HepG2 (cell line): Measurements from ENCODE around the gene NBEA. TPM values are rescaled to one million over a fixed set of nuclear protein-coding genes. Genes with fewer than 3 reads are reported as not detected.

Experiments used
- ATAC-seq: fragments of 200-7000 bp; cut with Tn5 transposase; 3 replicates; pipeline ENCODE4 v1.9.1; 2020; ENCODE audit warnings: mild to moderate bottlenecking, moderate library complexity
- BruUV-seq: library from RNA; stranded (reverse); fragments of 400-500 nt; replicated peaks from 2 replicates; lab custom pipeline; 2021; lab: Mats Ljungman, UMichigan
- CTCF ChIA-PET: fragments of 300-600 bp; formaldehyde crosslinking; extraction: SDS; loops from one replicate; lab custom pipeline; 2021; ENCODE audit warnings: low total read pairs, inconsistent platforms, low intra/inter-chr PET ratio; lab: Yijun Ruan, JAX
- POLR2A ChIA-PET: fragments of 350-600 bp; sonication (Branson Sonifier 250); formaldehyde crosslinking; loops from one replicate; lab custom pipeline; 2020; ENCODE audit warnings: antibody characterized with exemption, inconsistent platforms; lab: Yijun Ruan, JAX
- DNase-seq: peaks from one replicate; pipeline ENCODE4 v3.0.0-alpha.2; 2015; ENCODE audit warnings: low spot score
- FAIRE-seq: peaks from 3 replicates; lab custom pipeline; 2011; peaks lifted over from hg19 to GRCh38; lab: Jason Lieb, UNC
- H2AFZ ChIP-seq: one replicate; pipeline ENCODE4 v1.6.1; 2011; ENCODE audit warnings: low read length, inconsistent platforms
- H3K27ac ChIP-seq: fragments of 300-600 bp; 3 replicates; pipeline ENCODE4 v1.8.0; 2011; ENCODE audit warnings: mixed run types, mild to moderate bottlenecking, mixed read lengths, low read length, inconsistent platforms; ENCODE audit not compliant: insufficient read depth; ENCODE audit errors: extremely low read length
- H3K27me3 ChIP-seq, 2 experiments: fragments of 200-600 bp in 1 of 2; 2 replicates in 1 of 2; 3 replicates in 1 of 2; pipeline versions ENCODE4 v1.6.0 to v1.8.0; 2011; ENCODE audit warnings: low read length in 2 of 2, mild to moderate bottlenecking in 2 of 2, moderate library complexity in 2 of 2, inconsistent platforms in 1 of 2; ENCODE audit not compliant: insufficient read depth in 2 of 2, control insufficient read depth in 1 of 2
- H3K36me3 ChIP-seq, 2 experiments: fragments of 200-600 bp in 1 of 2; replicated peaks in 1 of 2; 2 replicates in 1 of 2; 3 replicates in 1 of 2; pipeline versions ENCODE4 v1.5.1 to v1.8.0; 2011; ENCODE audit warnings: low read length in 2 of 2, inconsistent platforms in 1 of 2; ENCODE audit not compliant: insufficient read depth in 2 of 2, control insufficient read depth in 1 of 2
- H3K4me1 ChIP-seq: 2 replicates; pipeline ENCODE4 v1.5.1; 2012; ENCODE audit warnings: low read length, inconsistent platforms; ENCODE audit not compliant: insufficient read depth
- H3K4me2 ChIP-seq: 2 replicates; pipeline ENCODE4 v1.6.0; 2011; ENCODE audit warnings: low read depth, low read length, inconsistent platforms
- H3K4me3 ChIP-seq, 3 experiments: fragments of 200-600 bp in 1 of 3; sonication (generic), shearing (Covaris generic) in 1 of 3; replicated peaks in 1 of 3; 2 replicates each; pipeline ENCODE4 v1.5.1; 2011 to 2016; ENCODE audit warnings: low read length in 3 of 3, inconsistent platforms in 2 of 3, low read depth in 2 of 3, mild to moderate bottlenecking in 2 of 3, control low read depth in 1 of 3, mixed read lengths in 1 of 3; ENCODE audit not compliant: insufficient read depth in 1 of 3
- H3K79me2 ChIP-seq: one replicate; pipeline ENCODE4 v1.6.1; 2011; ENCODE audit warnings: low read length, inconsistent platforms; ENCODE audit not compliant: insufficient read depth
- H3K9ac ChIP-seq: 2 replicates; pipeline ENCODE4 v1.6.0; 2011; ENCODE audit warnings: mild to moderate bottlenecking, low read depth, low read length, inconsistent platforms; ENCODE audit not compliant: insufficient read depth
- H3K9me3 ChIP-seq: 2 replicates; pipeline ENCODE4 v1.5.1; 2012; ENCODE audit warnings: mild to moderate bottlenecking, low read length
- H4K20me1 ChIP-seq: 2 replicates; pipeline ENCODE4 v1.6.0; 2011; ENCODE audit warnings: inconsistent platforms, mild to moderate bottlenecking, low read length, moderate library complexity; ENCODE audit not compliant: insufficient read depth
- E2F2 ChIP-seq: sonication (generic); formaldehyde crosslinking; IDR thresholded peaks from 2 replicates; pipeline ENCODE4 v1.4.0; 2020; ENCODE audit warnings: missing genetic modification reagents, borderline replicate concordance
- GMEB2 ChIP-seq: IDR thresholded peaks from 2 replicates; pipeline ENCODE4 v1.6.1; 2016; ENCODE audit warnings: missing biosample characterization, missing genetic modification reagents, low read depth
- HIVEP1 ChIP-seq: sonication (generic); formaldehyde crosslinking; IDR thresholded peaks from 2 replicates; pipeline ENCODE4 v1.4.0; 2020; ENCODE audit warnings: mild to moderate bottlenecking, missing genetic modification reagents
- HNRNPH1 ChIP-seq: fragments of 200-400 bp; formaldehyde crosslinking; optimal IDR thresholded peaks from 2 replicates; pipeline ENCODE3; 2017; ENCODE audit warnings: mild to moderate bottlenecking, low read depth, low read length
- HNRNPL ChIP-seq: fragments of 200-400 bp; formaldehyde crosslinking; IDR thresholded peaks from 2 replicates; pipeline ENCODE4 v1.6.1; 2017; ENCODE audit warnings: mild to moderate bottlenecking, low read depth, low read length
- NR2C2 ChIP-seq: sonication (generic); formaldehyde crosslinking; IDR thresholded peaks from 2 replicates; pipeline ENCODE4 v1.4.0; 2020; ENCODE audit warnings: missing genetic modification reagents, mild to moderate bottlenecking, moderate library complexity, borderline replicate concordance
- TCF7L2 ChIP-seq: IDR thresholded peaks from 2 replicates; pipeline ENCODE4 v1.6.1; 2011; ENCODE audit warnings: mild to moderate bottlenecking, low read depth, low read length, moderate library complexity
- ZBTB7B ChIP-seq: sonication (generic); formaldehyde crosslinking; IDR thresholded peaks from 2 replicates; pipeline ENCODE4 v1.4.0; 2020; ENCODE audit warnings: missing genetic modification reagents
- ZKSCAN1 ChIP-seq: fragments of 150-350 bp; IDR thresholded peaks from 2 replicates; pipeline ENCODE4 v1.6.1; 2014; ENCODE audit warnings: low read length
- ZNF20 ChIP-seq: sonication (generic); formaldehyde crosslinking; IDR thresholded peaks from 2 replicates; pipeline ENCODE4 v1.4.0; 2020; ENCODE audit warnings: mild to moderate bottlenecking, moderate library complexity, missing genetic modification reagents
- ZNF543 ChIP-seq: sonication (generic); formaldehyde crosslinking; IDR thresholded peaks from 2 replicates; pipeline ENCODE4 v1.4.0; 2020; ENCODE audit warnings: mild to moderate bottlenecking, missing genetic modification reagents
- WGBS: methylation state at CpG from one replicate; pipeline ENCODE4 v1.1.6; 2017; ENCODE audit warnings: low lambda C conversion rate; 5-methylcytosine and 5-hydroxymethylcytosine counted together
- in situ Hi-C: cut with HindIII; loops from 2 replicates; pipeline ENCODE4 v1.10.0; 2017; ENCODE audit warnings: low pct_unique_long_range_greater_than_20kb; ENCODE audit not compliant: extremely low pct_ligation_motif_present
- intact Hi-C: fragments of 100-400 bp; cut with micrococcal nuclease; formaldehyde crosslinking; loops from one replicate; pipeline ENCODE4 v1.10.0; 2022; ENCODE audit not compliant: unreplicated experiment
- polyA plus RNA-seq, 8 experiments: library from polyadenylated mRNA; depleted of rRNA in 3 of 8; stranded (reverse) in 7 of 8; unstranded in 1 of 8; fragments of >200 nt; fragmentation: Illumina TruSeq in 4 of 8; extraction: Trizol in 4 of 8; gene quantifications; 2 replicates each; pipeline versions ENCODE4 v1.2.1 to v1.2.3, GENCODE V29; 2011 to 2016; ENCODE audit warnings: low read depth in 4 of 8, missing spikeins in 1 of 8, mixed read lengths in 1 of 8; ENCODE audit not compliant: insufficient read depth in 1 of 8
- total RNA-seq, 5 experiments: library from RNA; depleted of rRNA; stranded (reverse); fragments of >200 nt; fragmentation: Illumina TruSeq; extraction: Trizol; gene quantifications; 2 replicates each; pipeline ENCODE4 v1.2.3, GENCODE V29; 2016; ENCODE audit warnings: low read depth in 1 of 5
- TF ChIP-seq, protein P1 (sequence below): sonication (generic); formaldehyde crosslinking; IDR thresholded peaks from 2 replicates; pipeline ENCODE4 v1.5.1; 2020; ENCODE audit warnings: missing genetic modification reagents, mild to moderate bottlenecking, borderline replicate concordance

The NBEA gene
- total and polyA plus RNA-seq, 2 of the 13 experiments (the other 11 are each of a cell fraction or from before 2014, with no cell fraction given) = 2.7 to 2.8 TPM

DNA sequence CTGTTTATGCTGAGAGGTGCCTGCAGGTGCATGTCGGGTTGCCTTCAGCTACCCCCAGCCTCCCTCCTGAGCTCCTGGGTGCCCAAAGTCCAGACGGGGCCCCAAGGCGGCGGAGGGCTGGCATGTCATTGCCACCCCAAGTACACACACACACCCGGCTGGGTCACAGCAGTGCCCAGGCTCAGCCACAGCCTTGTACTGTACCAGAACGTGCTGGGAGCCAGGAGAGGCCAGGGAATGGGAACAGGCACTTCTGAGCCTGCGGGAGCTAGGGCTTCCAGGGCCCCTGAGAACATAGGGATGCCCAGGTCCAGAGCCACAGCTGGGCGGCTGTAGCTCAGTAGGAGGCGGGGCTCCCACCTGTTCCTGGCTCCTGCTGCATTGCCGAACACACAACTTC, 585.4 kb downstream of the NBEA start:
- H3K4me2 ChIP-seq = no peak overlapping the region
- no peaks in the 10 kb centered on the region for H3K36me3 ChIP-seq
- no peaks in the 10 kb centered on the region for H3K4me1 ChIP-seq
- in situ Hi-C loops = no loop called here
- intact Hi-C loops = no loop called here
- H3K9ac ChIP-seq = no peak overlapping the region
- TF ChIP-seq ZNF20 (CRISPR knock-in tag) (no peak), TCF7L2 (no peak), ZNF543 (no peak), HNRNPL (0 out of 2 replicates have a peak, but pooled peaks have one; percentile 40), ZKSCAN1 (no peak), GMEB2 (CRISPR knock-in tag) (no peak)
- TF ChIP-seq, protein P1, sequence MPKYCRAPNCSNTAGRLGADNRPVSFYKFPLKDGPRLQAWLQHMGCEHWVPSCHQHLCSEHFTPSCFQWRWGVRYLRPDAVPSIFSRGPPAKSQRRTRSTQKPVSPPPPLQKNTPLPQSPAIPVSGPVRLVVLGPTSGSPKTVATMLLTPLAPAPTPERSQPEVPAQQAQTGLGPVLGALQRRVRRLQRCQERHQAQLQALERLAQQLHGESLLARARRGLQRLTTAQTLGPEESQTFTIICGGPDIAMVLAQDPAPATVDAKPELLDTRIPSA = no peak
- no peak overlapping the region for H2AFZ ChIP-seq
- POLR2A ChIA-PET = no interaction called here
- 23% methylated on average over 4 of the region's 10 CpGs for WGBS
- no peak overlapping the region for H3K4me3 ChIP-seq
- H3K27ac ChIP-seq = no peak overlapping the region
- ATAC-seq = no peak; the same call in 1 of the 3 replicates
- CTCF ChIA-PET = no interaction called here
- H4K20me1 ChIP-seq = no peaks in the 10 kb centered on the region
- no peak for DNase-seq
- H3K27me3 ChIP-seq = no peaks in the 10 kb centered on the region
- no peaks in the 10 kb centered on the region for H3K79me2 ChIP-seq
- no peak for FAIRE-seq
- H3K9me3 ChIP-seq = no peaks in the 10 kb centered on the region
- no TSS peak for BruUV-seq

DNA sequence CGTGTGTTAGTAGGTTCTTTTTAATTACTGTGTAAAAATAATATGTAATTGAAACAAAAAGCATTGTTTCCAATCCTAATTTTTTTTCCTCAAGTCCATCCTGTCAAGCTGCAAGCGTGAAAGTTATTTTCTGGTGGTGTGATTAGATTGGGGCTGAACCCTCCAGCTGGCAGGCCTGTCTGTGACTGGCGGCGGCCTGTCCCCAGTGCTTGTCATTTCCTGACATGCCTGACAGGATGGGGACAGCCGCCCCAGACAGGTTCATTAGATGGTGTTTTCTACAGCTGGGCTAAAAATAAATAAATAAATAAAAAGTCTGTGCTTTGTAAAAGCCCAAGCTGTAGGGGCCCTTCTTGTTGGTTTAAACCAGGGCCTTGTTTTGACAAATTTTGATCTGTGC, 588.1 kb downstream of the NBEA start:
- WGBS = 71% methylated on average over 5 of the region's 5 CpGs
- H3K36me3 ChIP-seq = no peaks in the 10 kb centered on the region
- intact Hi-C loops = no loop called here
- no peaks in the 10 kb centered on the region for H4K20me1 ChIP-seq
- no peak overlapping the region for H3K9ac ChIP-seq
- no peaks in the 10 kb centered on the region for H3K4me1 ChIP-seq
- ChIA-PET CTCF (no interaction called here), POLR2A (no interaction called here)
- no peak for DNase-seq
- TF ChIP-seq NR2C2 (CRISPR knock-in tag) = no peak
- no peak for TF ChIP-seq ZBTB7B (CRISPR knock-in tag)
- TF ChIP-seq HNRNPH1 = no peak
- no peak for TF ChIP-seq HIVEP1
- no peak for TF ChIP-seq E2F2 (CRISPR knock-in tag)
- BruUV-seq = no TSS peak
- no peak overlapping the region for H3K27ac ChIP-seq
- no peak for FAIRE-seq
- H3K4me2 ChIP-seq = no peak overlapping the region
- no peaks in the 10 kb centered on the region for H3K9me3 ChIP-seq
- H3K27me3 ChIP-seq = no peaks in the 10 kb centered on the region
- no peak for ATAC-seq
- no peak overlapping the region for H2AFZ ChIP-seq
- H3K79me2 ChIP-seq = no peaks in the 10 kb centered on the region
- H3K4me3 ChIP-seq = no peak overlapping the region
- in situ Hi-C loops = no loop called here
